Medulla oblongata (tissue), 1 donor: Measurements from ENCODE around the gene DYNLRB1.
A peak's percentile ranks its signal among the peaks of the same experiment; 100 is the strongest.

Experiments used
- DNase-seq: peaks from one replicate; pipeline ENCODE4 v3.0.0-alpha.2; 2015; ENCODE audit errors: extremely low spot score

The DYNLRB1 gene

DNA sequence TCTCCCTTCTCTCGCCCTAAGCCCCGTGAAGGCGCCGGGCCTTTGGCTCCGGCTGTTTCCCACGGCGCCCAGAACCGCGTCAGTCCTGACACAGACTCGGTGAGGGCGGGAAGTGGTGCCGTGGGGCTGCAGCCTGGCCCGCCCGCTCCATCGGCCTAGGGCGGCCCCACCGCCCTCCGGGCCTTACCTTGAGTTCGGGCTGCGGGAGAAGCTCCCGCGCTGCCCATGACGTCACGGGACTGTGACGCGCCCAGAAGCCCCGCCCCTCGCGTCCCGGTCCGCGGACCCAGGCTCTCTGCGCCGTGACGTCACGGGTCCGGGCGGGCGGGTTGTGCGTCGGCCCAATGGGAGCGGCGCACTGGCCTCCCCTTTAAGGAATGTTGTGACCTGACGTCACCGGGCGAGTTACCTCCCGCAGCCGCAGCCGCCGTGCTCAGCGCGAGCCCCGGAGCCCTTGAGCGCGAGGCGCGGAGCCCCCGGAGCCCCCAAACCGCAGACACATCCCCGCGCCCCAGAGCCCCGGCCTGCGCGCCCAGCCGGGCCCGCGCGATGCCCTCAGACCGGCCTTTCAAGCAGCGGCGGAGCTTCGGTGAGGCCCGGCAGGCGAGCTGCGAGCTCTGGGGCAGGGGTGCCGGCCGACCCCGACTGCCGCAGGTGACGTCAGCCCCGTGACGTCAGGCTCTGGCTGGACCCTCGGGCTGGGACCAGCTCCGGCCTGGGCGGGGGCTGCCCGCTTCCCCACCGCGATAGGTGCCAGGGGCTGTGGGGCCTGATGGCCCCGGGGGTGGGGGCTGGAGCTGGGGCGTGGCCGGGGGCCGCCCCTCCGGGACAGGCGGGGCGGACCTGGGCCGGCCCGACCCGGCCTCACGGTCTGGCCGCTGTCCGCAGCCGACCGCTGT, 42.3 kb downstream of the DYNLRB1 start, which contains the start of gene MAP1LC3A:
Gene MAP1LC3A (plus strand): TSS at position 399 of the 899 bp plus-strand sequence. CDS start 151 bp downstream, at position 550.
- DNase-seq: peak; percentile 95

- DNase-seq: no peak
Measured at GRCh38 chr20:34559311-34560140, 43.3 kb downstream of the DYNLRB1 start.

- DNase-seq: peak; percentile 85
Measured at GRCh38 chr20:34560141-34560523, 43.9 kb downstream of the DYNLRB1 start.

DNA sequence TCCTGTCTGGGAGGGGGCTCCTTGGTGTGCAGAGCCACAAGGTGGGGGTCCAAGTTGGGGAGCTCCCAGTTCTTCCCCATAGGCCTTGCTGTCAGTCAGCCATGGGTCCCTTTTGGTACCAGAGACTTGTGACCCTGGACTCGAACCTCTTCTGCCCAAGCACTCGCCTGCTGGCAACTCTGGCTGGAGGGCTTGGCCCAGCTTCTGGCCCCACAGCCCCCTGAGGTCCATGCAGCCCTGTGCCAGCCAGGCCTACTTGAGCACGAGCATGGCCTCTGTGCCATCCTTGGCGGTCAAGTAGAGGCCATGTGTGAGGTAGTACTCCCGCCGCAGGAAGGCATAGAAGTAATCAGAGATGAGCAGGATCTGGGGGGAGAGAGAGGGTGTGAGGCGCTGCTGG, 44.4 kb downstream of the DYNLRB1 start:
- no peak for DNase-seq

DNA sequence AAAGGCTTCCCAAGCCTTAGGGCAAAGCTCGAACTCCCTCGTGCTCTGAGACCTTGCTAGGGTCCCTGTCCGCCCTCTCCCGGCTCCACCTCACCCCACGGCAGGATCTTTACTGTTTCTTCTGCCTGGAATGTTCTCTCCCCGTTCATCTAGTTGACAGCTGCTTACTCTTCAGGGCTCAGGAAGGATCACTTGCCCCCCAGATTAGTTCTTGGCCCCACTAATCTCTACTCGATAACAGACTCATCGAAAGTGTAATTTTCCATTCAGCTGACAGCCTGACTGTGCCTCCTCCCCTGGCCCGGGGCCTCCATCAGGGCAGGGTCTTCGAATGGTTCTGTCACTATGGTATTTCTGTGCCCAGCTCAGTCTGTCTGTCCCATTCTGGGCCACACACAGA, 45.4 kb downstream of the DYNLRB1 start:
- no peak for DNase-seq

GRCh38 chr20:34562641-34563040, 46.4 kb downstream of the DYNLRB1 start:
- DNase-seq: no peak

DNA sequence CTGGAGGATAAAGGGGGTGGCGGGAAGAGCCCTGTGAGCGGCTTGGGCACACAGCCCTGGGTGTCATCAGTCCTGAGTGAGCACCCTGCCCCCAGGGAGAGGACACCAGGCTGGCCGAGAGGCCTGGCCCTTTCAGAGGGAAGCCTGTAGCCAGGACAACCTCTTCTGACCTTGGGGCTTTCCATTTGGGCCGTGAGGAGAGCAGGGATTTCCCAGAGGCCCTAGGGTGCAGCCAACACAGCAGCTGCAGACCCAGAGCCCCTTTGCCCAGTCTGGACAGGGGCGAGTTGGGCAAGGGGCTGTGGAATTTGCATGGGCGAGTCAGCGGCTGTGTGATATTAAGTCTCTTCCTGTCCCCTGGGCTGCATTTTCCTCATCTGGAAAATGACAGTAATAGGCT, 48.6 kb downstream of the DYNLRB1 start:
- no peak for DNase-seq

- no peak for DNase-seq
Measured at GRCh38 chr20:34566978-34567891, 51.0 kb downstream of the DYNLRB1 start.

GRCh38 chr20:34567892-34568865, 52.0 kb downstream of the DYNLRB1 start:
- no peak for DNase-seq

DNA sequence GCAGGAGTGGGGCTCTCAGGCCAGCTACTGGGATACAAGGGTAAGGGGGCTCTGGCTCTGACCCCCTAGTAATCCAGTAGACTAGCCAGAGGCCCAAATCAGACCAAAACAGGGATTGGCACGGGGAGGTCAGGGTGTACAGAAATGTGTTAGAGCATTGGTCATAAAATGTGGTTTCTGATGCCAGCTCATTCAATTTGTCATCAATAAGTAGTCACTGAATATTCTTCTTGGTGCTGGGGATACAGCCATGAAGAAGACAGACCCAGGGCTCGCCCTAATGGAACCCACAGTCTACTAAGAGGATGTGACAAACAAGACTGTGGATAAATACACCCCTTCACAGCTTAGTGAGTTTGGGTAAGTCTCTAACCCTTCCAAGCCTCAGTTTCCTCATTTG, 53.4 kb downstream of the DYNLRB1 start:
- no peak for DNase-seq

DNA sequence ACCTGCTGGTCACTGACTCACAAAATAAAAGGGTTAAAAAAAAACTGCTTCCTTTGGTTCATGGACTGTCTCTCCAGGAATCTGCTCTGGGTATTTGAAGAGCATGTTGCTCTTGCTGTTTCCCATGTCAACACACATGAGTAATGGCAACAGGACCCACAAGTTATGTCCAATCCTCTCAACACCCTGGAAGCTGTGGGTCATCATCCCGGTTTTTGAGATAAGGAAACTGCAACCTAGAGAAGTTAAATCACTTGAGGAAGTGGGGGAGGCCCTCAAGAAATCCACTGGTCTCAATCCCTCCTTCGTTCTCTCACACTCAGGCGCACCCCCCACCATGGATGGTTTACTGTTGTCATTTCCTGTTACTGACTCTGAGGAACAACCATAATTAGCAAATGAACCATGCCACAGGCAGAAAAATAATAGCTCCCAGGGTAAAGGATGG, 54.7 kb downstream of the DYNLRB1 start:
- no peak for DNase-seq

GRCh38 chr20:34571753-34572152, 55.5 kb downstream of the DYNLRB1 start:
- DNase-seq: no peak

- no peak for DNase-seq
Measured at GRCh38 chr20:34573541-34574300, 57.5 kb downstream of the DYNLRB1 start.

DNA sequence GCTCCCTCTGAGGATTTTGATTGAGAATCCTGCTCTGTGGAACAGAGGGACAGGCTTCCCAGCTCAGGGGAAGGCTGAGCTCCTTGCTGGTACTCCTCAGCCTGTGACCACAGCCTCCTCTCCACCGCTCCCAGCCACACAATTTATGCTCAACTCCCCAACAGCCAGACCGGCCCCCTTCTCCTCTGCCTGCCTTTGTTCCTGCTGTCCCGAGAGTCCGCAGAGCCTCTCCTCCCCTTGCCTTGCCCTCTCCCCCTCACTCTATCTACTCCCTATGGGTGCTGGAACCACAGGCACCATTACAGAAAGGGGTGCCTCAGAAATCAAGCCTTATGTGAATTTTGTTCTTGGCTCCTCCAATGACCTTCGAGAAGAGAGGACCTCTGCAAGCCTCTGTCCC, 58.2 kb downstream of the DYNLRB1 start:
- DNase-seq: no peak

DNA sequence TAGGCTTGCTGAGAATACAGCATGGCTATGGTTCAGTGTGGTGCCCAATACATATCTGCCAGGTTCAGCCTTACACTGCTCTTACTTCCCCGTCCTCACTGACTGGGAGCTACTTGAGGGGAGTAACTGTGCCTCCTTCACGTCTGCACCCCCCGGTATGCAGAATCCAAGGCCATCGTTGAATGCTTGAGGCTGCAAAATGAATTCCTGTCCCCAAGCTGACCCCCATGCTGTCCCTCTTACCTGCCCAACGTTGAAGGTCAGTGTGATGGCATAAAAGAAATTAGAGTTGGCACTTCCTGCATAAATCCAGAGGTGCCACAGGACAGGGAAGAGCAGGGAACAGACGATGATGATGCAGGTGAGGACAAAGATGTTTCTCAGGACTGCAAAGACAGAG, 58.6 kb downstream of the DYNLRB1 start:
- no peak for DNase-seq

DNA sequence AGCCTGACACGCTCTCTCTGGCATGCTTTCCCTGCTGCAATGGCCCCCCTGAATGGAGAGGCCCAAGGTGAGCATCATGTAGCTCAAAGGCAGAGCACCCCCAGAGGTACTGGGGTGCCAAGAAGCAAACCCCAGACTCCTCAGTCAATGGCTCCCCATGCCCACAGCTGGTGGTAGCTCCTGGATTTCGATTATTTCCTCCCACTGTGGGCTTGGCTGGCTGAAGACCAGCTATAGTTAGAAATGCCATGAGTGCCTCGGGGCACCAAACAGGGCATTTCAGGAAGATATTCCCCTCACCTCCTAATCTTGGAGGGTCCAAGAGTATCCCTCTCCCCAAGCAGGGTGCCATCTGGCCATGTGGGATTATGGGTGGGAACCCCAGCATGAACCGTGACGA, 59.0 kb downstream of the DYNLRB1 start:
- DNase-seq: no peak

- DNase-seq: no peak
Measured at GRCh38 chr20:34575756-34576155, 59.5 kb downstream of the DYNLRB1 start.

DNA sequence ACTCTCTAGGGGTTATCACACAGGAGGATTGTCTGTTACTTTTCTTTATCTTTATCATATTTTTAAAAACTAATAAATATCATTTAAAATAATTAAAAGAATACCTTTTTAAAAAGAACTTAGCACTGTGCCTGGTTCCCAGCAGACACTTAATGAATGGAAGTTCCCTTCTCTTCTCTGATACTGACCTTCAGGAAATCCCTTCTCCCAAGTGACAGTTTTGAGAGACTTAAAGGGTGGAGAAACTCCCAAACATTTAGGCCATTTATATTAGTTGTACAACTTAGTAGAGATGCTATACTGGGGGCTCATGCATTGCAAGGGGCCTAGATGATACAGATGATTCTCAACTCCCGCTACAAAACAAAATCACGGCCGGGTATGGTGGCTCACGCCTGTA, 60.8 kb downstream of the DYNLRB1 start:
- DNase-seq: no peak

DNA sequence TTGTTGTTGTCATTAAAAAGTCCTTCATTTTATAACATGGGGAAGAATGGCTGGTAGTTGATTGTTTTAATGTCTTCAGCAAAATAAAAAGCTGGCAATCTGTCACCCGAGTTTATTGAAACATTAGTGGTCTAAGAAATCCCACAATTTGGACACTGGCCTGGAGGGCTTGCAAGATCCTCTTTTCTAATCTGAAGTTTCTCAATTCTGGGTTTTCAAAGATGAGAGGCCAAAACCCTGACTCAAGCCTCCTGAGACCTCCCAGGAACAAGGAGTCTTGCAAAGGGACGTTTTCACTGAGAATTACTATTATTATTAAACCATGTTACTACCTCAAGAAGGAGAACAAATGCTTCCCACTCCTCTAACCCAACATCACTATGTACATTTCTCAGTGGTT, 61.8 kb downstream of the DYNLRB1 start:
- no peak for DNase-seq

DNA sequence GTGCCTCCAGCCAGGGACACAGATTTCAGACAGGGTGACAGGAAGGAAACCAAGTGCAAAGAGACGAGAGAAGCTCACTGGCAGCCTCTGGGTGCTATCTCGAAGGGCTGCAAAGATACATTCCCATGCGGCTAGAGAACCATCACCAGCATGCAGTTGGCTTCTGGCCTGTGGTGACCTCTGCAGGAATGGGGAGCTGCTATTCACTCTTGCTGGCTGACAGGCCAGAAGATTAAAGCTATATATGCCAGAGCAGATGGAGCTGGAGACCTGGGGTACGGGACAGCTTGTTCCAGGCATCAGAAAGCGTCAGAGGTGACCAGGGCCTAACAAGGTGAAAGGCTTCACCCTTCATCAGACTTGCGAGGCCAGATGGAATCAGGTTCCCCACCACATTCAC, 62.3 kb downstream of the DYNLRB1 start:
- no peak for DNase-seq
